Measurements from ENCODE around the gene AKIRIN2.
"Not testable (repeated sequence)": the region's sequence is repeated elsewhere in the genome, so short reads cannot be mapped to it uniquely, and the experiment has no call there.

Gene AKIRIN2

GRCh38 chr6:87690441-87690840 is 11.6 kb downstream of the AKIRIN2 start:
- no peak for DNase-seq (ENCODE audit: low read depth in 2 of 3, low spot score in 1 of 3)

DNA sequence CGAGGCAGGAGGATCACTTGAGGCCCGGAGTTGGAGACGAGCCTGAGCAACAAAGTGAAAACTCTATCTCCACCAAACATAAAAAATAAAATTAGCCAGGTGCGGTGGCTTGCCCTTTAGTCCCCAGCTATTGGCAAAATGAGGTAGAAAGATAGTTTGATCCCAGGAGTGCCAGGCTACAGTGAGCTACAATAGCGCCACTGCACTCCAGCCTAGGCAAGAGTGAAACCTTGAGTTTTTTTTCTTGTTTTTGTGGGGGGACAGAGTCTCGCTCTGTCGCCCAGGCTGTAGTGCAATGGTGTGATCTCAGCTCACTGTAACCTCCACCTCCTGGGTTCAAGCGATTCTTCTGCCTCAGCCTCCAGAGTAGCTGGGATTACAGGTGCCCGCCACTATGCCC is 14.1 kb downstream of the AKIRIN2 start:
- DNase-seq (ENCODE audit: low read depth in 2 of 3, low spot score in 1 of 3) = not testable (repeated sequence)

- DNase-seq (ENCODE audit: low read depth in 2 of 3, low spot score in 1 of 3) = no peak
Observed at GRCh38 chr6:87687296-87687695, 14.7 kb downstream of the AKIRIN2 start.

DNA sequence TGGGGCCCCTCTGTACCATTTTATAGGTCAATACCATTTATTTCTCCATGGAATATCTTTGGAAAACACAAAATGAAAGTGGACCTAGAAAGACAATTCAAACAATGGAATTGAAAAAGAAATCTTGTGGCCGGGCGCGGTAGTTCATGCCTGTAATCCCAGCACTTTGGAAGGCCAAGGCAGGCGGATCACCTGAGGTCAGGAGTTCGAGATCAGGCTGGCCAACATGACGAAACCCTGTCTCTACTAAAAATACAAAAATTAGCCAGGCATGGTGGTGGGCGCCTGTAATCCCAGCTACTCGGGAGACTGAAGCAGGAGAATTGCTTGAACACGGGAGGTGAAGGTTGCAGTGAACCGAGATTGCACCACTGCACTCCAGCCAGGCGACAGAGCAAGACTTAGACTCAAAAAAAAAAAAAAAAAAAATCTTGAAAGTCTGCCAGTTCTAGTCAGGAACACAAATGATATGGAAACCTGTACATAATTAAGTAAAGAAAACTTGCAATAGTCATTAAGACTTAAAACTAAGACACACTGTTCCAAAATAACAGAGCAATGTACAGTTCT is 15.3 kb downstream of the AKIRIN2 start:
- not testable (repeated sequence) for DNase-seq (ENCODE audit: low read depth in 2 of 3, low spot score in 1 of 3)

DNA sequence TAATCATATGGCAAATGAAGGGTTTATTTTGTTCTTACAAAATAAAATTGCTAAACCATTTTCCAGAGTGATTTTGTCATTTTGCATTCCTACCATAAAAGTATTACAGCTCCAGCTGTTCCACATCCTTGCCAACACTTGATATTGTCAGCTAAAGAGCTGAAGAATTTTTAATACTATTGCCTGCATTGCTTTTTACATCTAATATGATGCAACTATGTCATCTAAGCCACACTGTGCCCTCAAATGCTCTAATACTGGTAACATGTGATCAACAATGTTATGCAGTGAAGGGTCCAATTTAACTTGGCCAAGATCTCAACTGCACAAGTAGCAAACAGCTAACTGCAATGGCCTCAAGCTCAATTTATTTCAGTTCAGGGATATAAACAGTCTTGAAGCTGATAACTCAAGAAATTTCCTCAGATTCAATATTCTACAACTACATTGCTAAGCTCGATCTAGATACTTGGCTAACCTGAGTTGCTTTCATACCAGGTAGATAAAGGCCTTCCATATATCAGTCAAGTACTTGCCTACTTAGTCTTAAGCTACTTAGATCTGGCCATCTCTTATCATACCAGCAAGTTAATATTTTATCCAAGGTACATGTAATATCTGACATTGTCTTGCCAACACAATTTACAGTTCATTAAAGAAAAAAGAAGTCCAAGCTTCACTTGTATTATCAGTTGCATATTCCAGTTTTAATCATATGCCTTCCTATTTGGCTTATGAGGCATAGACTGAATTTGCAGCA is 17.0 kb downstream of the AKIRIN2 start:
- DNase-seq (ENCODE audit: low read depth in 2 of 3, low spot score in 1 of 3) = no peak

DNA sequence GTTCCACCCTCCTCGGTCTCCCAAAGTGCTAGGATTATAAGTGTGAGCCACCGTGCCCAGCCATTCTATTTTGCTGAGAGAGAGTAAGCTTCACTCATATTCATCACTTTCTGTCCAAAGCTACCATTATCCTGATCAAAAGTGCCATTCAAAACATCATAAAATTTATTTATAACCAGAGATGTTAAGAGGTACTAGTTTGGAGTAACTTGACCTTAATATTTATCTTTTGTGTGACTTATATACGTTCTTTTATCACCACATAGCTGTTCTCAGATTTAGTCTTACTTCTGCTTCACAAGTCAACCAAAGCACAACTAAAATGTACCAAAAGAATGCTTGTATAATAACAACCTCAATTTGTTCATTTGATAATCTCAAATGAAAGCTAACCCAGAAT is 18.1 kb downstream of the AKIRIN2 start:
- no peak for DNase-seq (ENCODE audit: low read depth in 2 of 3, low spot score in 1 of 3)

DNA sequence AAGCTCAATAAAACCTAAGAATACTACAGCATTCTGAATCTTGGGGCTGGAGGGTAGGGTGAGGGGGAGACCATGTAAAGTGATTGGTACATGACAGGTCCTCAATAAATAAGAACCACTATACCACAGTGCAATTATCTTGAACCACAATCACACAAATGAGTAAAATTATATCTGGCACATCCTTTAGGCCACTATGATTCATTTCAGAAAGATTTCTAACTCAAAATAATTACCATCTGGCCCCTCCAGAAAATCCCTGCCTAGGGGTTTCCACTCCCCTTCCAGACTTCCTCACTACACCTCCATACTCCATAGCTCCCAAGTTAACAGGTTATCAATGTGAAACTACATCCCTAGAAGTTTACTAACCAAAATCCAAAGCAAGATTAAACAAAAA is 19.7 kb downstream of the AKIRIN2 start:
- DNase-seq (ENCODE audit: low read depth in 2 of 3, low spot score in 1 of 3) = no peak

- no peak for DNase-seq (ENCODE audit: low read depth in 2 of 3, low spot score in 1 of 3)
Observed at GRCh38 chr6:87675004-87675681, 26.9 kb downstream of the AKIRIN2 start.

DNA sequence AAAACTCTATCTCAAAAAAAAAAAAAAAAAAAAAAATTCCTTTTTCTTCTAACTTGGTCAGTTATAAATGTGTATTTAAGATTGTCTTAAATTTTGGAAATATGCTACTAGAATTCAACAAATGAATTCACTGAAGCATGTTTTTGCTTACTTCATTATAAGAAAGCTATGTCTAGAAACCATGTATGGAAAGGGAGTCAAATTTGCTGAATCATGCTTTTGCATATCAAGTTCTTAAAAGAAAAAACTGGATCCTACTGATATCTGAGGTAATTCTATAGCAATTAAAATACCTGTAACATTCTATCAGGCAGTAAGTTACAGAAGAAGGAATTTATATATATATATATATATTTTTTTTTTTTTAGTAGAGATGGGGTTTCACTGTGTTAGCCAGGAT is 27.7 kb downstream of the AKIRIN2 start:
- no peak for DNase-seq (ENCODE audit: low read depth in 2 of 3, low spot score in 1 of 3)

- DNase-seq (ENCODE audit: low read depth in 2 of 3, low spot score in 1 of 3) = no peak
Observed at GRCh38 chr6:87673237-87673636, 28.8 kb downstream of the AKIRIN2 start.

GRCh38 chr6:87672641-87673040 is 29.4 kb downstream of the AKIRIN2 start:
- DNase-seq (ENCODE audit: low read depth in 2 of 3, low spot score in 1 of 3) = no peak

GRCh38 chr6:87671555-87672029 is 30.4 kb downstream of the AKIRIN2 start:
- no peak for DNase-seq (ENCODE audit: low read depth in 2 of 3, low spot score in 1 of 3)

DNA sequence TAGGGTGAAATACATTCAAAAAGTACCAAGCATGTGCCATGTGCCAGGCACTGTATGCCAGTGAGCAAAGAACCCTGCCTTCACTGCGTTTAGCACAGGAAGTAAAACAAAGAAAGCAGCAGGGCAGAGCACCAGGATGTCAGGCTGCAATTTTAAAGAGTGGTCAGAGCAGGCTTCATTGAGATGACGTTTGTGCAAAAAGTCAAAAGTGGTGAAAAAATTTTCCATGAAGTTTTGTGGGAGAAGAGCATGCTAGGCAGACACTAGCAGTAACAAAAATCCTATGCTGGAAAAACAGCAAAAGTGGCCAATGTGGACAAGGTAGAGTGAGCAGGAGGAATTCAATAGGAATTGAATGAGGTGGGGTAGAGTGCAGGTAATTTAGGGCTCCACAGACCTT is 31.3 kb downstream of the AKIRIN2 start:
- no peak for DNase-seq (ENCODE audit: low read depth in 2 of 3, low spot score in 1 of 3)

DNA sequence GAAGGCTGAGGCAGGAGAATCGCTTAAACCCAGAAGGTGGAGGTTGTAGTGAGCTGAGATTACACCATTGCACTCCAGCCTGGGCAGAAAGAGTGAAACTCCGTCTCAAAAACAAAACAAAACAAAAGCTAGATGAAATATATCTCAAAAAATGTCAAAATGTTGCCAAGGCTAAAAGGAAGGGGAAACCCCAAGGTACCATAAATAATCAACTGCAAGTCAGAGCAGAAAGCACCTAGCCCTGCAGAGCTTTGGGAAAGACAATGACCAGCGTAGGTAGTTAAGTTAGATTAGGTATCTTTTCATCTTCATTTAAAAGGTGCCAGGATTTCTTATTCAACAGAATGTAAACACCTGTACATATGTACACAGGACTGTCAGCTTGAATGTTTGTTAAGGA is 33.0 kb downstream of the AKIRIN2 start:
- no peak for DNase-seq (ENCODE audit: low read depth in 2 of 3, low spot score in 1 of 3)

- no peak for DNase-seq (ENCODE audit: low read depth in 2 of 3, low spot score in 1 of 3)
Observed at GRCh38 chr6:87668013-87668412, 34.0 kb downstream of the AKIRIN2 start.

DNA sequence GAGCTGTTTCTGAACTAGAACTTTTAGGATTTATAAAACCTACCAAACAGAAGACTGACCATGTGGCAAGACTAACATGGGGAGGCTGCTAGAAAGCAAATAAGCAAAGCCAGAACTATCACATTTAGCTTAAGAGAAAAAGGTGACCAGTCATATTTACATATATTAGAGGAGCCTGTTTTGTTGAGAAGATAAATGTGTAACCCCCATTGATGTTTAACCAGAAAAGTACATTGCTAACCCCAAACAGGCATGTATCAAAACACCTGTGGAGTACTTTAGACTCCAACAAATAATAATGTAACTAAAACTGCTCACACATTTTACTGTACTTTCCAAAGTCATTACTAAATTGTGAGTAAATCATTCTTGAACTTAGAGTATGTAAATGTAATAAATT is 35.0 kb downstream of the AKIRIN2 start:
- DNase-seq (ENCODE audit: low read depth in 2 of 3, low spot score in 1 of 3) = no peak

DNA sequence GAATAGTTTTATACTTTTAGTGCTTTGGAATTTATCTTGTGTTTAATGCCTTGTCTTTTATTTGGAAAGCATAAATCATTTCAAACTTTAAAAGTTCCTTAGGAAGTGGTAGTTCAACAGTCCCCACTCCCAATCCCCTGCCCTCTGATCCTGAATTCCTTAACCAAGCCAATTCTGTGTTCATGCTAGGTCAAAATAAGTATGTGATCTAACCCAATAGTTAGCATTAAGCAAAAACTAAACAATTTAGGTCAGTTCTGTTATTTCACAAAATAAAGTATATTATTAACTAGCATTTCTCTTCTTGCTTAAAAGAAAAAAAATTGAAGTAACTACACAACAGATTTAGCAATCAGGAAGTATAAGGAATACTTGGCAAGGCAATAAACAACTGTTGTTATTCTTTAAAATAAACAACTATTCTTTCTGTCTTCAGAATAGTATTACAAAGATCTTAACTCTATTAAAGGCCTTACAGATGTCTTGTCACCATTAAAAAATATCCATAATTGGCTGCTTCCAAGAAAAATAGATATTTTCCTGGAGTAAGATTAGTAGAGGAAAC is 37.0 kb downstream of the AKIRIN2 start:
- DNase-seq (ENCODE audit: low read depth in 2 of 3, low spot score in 1 of 3) = no peak

- DNase-seq (ENCODE audit: low read depth in 2 of 3, low spot score in 1 of 3) = no peak
Observed at GRCh38 chr6:87663434-87663833, 38.6 kb downstream of the AKIRIN2 start.

DNA sequence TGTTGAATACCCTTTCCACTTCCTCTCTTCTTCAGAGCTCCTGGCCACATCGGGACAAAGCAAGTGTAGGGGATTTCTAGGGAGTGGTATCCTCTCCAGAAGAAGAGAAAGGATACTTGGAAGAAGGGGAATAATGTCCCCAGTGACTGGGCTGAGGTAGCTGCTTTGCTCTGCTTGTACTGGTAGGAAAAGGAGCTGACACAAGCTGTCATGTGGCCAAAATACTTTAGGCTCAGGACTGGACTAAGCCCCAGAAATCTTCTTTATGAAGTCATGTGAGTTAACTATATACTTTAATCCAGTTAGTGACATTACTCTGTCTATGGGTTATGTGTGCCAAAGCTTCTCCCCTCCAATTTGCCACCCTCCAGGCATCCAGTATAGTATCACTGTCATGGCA is 40.5 kb downstream of the AKIRIN2 start:
- DNase-seq (ENCODE audit: low read depth in 2 of 3, low spot score in 1 of 3) = no peak

DNA sequence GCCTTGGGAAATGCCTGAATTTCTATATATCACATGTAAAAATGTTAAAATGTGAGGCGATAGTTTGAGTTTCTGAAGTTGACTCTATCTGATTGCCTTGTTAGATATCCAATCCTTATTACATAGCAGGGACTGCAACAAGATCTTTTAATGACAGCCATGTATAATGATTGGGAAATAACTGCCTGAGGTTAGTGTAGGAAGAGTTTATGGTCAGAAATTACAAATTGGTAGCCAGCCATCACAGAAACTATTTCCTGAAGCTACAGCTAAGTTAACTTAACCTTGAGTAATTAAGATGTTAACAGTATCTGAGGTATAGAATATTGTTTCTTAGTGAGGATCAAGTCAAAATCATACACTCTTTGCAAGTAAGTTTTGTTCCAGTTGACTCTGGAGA is 41.0 kb downstream of the AKIRIN2 start:
- DNase-seq (ENCODE audit: low read depth in 2 of 3, low spot score in 1 of 3) = no peak

DNA sequence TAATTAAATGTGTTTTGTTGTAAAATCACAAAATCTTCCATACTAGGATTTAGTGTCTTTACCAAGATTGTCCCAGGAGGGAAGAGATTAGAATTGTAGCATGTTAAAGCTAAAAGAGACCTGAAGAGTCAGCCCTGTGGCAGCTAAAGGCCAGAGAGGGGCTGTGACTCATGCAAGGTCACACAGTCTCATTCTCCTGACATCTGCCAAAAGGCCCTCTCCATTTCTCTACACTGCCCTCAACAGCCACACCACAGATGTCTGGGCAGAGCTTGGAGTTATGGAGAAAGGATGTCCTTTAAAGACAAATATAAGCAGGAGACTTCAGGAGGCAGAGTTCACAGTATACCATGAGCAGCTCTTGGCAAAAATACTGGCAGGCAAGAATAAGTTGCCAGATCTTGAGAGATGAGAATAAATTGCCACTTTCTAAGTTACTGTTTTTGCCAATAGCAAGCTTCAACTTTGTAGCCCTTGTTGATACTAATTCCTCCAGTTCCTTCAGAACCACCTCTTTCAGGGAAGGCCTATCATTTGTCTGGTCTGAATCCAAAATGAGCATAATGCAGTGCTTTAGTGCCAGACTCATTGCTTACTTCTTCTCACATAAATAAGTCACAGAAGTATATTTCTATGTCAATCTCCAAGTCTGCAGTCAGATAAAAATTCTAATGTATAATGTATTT is 41.7 kb downstream of the AKIRIN2 start:
- no peak for DNase-seq (ENCODE audit: low read depth in 2 of 3, low spot score in 1 of 3)
